IPS DF 4.7 (cell line): ENCODE measurements around the gene CNIH1.
A peak's percentile ranks its signal among the peaks of the same experiment; 100 is the strongest.
"Not testable (repeated sequence)": the region's sequence is repeated elsewhere in the genome, so short reads cannot be mapped to it uniquely, and the experiment has no call there.

ENCODE experiments used
- DNase-seq: peaks from one replicate; pipeline ENCODE4 v3.0.0-alpha.2; 2013; ENCODE audit warnings: low spot score; ENCODE audit errors: extremely low read depth

The CNIH1 gene

DNA sequence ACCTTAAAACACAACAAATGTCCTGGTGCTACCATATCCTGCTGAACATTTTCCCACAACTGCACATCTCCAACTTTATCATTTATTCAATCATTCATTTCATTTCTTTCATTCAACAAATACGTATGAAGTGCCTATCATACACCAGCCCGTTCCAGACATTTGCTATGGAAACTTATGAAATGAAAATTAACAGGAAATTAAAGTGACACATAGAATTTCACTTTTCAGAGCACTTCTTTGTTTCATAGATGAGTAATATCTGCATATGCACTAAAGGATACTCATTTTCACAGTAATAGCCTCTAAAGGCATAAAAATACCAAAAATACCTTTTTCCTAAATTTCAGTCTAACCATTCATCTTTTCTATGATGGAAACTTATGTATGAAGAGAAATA lies 12.6 kb downstream of the CNIH1 start:
- no peak for DNase-seq

DNA sequence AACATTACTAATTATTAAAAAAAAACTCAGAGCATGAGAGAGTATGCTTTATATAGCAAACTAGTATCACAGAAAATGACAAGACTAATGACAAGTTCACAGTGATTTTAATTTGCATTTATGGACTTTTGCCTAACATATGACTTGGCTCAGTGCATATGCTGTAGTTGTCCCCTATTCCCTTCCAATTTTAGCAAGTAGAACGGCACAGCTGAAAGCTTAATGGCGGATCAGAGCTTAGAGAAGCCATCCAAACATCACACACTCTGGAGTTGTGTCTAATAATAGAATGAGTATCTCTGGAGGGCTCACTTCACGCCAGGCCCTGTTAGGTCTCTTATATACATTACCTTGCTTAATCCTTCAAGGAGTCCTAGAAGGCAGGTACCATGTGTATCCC lies 13.3 kb downstream of the CNIH1 start:
- no peak for DNase-seq

DNA sequence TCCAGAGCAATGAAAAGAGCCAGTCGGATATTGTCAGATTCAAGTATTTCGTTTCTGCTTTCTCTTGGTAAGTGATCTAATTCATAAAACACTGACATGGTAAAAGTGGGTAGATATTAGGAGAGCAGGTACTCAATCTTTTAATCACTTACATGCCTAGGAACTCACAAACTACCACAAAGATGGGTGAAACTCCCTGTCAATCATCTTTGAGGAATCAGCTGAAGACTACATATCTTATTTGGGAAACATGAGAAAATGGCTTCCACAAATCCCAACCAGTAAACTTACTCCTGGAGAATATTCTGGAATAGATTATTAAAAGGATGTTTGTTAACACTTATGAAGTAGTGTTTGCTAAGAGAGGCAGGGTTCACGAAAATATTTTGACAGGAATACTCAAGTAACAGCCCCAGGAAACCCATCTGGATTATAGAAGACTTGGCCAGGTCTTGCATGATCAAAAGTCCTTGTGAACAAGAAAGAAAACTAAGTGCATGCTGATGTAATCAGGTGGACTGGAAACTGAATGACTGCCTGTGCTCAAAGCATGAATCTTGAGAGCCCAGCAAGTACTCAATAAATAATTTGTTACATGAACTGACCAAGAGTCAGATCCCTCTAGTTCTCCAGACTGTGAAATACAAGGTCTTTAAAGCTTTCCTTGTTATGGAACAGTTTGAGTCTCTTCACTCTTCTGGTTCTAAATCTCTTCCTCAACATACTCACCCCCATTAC lies 15.5 kb downstream of the CNIH1 start:
- no peak for DNase-seq

DNA sequence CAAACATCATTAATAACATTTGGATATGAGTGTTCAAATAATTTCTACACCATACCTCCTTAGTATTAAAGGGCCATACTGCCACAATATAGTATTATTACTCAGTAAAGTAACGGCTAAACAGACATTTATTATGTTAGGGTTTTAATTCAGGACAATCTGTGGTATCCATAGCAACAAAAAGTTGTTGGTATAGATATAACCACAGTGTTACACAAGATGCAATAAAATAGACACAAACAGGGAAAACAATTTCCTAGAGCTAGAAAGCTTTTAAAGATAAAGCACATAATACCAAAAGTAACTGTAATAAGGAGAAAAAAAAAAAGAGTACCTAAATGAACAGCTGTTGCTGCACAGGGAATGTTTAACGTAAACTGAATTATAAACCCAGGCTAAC lies 16.1 kb downstream of the CNIH1 start:
- DNase-seq = no peak

DNA sequence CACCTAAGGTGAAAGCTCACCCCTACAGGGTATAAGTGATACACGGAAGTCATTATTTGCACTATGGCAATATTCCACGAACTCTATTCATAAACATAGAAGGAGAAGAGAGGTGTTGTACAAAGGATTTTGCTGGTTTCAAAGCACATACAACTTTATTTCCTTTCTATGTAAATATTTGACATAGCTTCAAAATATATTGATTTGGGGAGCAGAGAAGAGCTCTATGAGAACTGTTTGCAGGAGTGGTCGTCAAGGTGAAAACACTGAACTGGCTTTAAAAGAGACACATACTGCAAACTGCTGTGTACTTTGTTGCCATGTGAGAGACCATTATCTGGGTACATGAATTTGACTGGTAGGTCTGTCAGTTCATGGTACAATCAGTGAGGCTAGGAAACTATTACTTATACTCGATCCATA lies 16.7 kb downstream of the CNIH1 start:
- no peak for DNase-seq

DNA sequence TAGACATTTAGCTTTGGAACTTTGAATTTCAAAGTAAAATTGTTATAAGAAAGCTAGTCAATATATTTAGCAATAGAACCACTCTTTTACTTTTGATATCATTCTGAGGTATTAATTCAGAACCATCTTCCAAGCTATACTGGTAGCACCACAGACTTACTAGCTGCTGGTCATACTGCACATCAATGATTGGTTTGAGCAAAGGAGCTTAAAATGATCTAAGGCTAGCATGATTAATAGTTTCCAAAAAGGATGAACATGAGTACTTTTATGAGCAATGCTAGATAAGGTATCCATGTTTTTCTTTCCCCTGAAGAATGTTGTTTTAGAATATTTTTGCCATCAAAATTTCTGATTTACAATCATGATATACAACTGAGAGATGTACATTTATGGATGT lies 17.2 kb downstream of the CNIH1 start:
- DNase-seq = no peak

DNA sequence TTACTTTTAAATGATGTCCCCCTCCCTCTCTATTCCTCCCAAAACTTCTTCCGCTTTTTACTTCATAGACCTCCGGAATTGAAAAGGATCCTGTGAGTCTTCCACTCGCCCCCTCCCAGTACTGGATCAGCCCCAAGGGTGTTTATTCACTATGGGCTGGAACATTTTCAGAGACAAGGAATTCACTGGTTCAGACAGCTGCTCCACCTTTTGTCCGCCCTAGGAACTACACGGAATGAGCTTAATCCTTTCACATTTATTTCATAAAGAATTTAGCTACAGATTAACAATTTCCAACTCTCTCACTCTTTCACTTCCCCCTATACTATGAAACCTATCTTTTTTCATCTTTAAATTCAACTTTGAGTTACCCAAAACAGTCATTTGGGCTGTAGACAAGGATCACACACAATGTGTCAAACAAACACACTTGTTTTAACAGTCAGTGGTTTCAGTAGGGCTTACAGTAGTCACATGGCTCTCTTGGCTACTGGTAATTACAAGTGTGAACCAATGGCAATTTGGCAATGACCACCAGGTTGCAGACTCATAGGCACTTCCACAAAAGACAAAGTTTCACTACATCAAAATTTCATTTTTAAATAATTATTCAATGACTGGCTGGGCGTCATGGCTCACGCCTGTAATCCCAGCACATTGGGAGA lies 20.6 kb downstream of the CNIH1 start:
- DNase-seq = no peak

DNA sequence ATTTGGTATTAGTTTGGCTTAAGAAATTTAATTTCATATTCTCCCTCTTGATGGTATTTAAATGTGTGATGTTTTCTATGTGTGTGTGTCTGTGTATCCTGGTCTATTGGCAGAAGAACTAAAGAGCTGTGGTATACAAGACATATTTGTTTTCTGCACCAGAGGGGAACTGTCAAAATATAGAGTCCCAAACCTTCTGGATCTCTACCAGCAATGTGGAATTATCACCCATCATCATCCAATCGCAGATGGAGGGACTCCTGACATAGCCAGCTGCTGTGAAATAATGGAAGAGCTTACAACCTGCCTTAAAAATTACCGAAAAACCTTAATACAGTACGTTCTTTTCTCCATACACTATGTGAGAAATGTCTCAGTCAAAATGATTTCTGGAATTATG lies 29.8 kb downstream of the CNIH1 start:
- DNase-seq = no peak

DNA sequence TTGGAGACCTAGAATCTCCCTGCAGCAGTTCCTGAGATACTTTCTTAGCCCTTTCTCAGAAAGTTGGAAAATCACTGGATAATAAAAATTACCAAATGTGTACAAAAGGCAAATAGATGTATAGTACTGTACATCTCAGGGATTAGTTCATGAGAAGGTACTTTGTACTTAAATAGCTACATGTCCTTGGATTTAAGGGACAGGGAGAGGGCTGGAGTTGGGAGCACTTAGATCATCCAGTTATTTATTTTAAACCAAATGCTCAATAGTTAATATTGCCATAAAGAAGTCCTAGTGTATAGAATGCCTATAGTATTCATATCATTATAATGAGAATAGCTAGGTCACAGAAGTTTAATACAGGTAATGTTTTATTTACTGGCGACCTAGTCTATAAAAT lies 31.0 kb downstream of the CNIH1 start:
- no peak for DNase-seq

DNA sequence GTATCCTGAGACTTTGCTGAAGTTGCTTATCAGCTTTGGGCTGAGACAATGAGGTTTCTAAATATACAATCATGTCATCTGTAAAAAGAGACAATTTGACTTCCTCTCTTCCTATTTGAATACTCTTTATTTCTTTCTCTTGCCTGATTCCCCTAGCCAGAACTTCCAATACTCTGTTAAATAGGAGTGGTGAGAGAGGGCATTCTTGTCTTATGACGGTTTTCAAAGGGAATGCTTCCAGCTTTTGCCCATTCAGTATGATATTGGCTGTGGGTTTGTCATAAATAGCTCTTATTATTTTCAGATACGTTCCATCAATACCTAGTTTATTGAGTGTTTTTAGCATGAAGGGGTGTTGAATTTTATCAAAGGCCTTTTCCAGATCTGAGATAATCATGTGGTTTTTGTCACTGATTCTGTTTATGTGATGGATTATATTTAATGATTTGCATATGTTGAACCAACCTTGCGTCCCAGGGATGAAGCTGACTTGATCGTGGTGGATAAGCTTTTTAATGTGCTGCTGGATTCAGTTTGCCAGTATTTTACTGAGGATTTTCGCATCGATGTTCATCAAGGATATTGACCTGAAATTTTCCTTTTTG lies 37.7 kb downstream of the CNIH1 start:
- DNase-seq = not testable (repeated sequence)

DNA sequence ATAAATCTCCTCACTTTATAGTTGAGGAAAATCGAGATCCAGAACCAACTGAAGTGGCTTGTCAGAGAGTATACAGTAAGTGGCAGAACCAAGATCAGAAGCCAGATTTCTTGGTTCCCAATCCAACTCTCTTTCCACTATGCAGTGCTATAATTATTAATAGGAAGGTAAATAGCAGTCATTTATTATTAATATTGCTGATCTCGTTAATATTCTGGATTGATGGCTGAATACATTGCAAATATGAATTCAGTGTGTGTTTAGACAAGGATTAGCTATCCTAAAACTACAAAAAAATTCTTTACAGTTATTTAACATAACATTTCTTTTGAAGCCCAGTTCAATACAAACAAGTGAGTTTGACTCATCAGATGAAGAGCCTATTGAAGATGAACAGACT lies 41.6 kb downstream of the CNIH1 start:
- DNase-seq = no peak

DNA sequence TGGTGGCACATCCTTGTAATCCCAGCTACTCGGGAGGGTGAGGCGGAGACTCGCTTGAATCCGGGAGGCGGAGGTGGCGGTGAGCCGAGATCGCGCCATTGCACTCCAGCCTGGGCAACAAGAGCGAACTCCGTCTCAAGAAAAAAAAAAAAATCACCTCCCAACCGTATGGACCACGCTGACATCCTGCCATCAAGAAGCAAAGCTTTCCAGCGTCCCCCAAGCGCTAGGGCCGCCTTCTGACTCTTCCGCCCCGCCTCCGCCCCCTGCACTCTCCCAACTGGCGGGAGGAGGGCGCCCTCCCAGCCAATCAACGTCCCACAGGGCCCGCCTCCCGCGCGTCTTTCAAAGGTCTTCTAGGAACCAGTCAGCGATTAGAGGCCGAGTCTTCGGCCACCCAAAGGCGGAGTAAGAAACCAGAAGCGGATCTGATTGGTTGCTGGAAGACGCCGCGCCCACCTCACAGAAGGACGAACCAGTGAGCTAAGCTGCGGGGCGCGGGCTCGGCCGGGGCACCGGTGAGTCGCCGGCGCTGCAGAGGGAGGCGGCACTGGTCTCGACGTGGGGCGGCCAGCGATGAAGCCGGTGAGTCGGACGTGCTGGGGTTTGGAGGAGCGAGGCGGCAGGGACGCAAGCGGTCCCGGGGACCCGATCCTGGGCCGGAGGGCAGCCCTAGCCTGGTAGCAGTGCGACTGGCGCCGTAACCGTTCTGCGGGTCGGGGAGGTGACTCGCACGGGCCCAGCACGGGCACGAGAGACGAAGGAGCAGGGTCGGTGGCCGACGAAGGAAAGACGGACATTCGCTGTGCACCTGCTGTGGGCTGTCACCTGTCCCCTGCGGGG lies 44.5 kb downstream of the CNIH1 start, which contains the start of gene CDKN3:
Gene CDKN3 (plus strand): TSS at position 515 of the 843 bp plus-strand sequence. CDS start 62 bp downstream, at position 577.
- peak; percentile 96 for DNase-seq

DNA sequence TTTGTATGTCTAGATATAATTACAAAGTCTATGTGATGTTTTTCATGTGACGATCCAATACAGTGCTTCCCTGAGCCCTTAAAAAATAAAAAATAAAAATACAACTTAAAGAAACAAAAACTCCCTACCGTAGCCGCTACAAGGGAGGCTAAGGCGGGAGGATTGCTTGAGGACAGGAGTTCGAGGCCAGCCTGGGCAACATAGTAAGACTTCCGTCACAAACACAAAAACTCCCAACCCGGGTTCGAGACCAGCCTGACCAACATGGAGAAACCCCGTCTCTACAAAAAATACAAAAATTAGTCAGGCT lies 45.0 kb downstream of the CNIH1 start:
- DNase-seq = no peak

DNA sequence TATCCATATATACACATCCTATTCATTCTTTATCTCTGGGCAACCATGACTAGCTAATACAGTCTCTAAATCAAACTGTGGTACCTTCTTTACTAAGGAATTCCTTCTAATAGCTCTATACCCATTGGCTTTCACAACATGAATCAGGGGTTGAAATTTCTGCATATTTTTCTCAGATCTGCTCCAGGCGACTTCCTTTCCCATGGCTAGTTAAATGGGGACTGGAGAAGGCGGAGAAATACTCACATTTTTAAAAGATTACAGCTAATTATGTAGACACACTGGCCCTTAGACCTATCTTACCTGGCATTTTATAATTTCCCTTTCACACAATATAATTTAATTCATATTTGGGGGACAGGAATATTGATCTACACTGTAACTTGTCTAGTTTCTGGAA lies 45.5 kb downstream of the CNIH1 start:
- DNase-seq = no peak

DNA sequence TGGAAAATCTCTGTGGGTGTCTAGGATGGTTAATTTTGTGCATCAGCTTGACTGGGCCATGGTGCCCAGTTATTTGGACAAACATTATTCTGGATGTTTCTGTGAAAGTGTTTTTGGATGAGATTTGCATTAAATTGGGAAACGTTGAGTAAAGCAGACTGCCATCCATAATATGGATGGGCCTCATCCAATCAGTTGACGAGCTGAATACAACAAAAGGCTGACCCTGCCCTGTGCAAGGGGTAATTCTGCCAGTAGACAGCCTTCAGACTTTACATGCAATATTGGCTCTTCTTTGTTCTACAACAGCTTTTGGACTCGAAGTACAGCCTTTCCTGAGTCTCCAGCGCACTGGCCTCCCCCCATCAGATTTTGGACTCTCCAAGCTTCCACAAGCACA lies 45.9 kb downstream of the CNIH1 start:
- DNase-seq = no peak

DNA sequence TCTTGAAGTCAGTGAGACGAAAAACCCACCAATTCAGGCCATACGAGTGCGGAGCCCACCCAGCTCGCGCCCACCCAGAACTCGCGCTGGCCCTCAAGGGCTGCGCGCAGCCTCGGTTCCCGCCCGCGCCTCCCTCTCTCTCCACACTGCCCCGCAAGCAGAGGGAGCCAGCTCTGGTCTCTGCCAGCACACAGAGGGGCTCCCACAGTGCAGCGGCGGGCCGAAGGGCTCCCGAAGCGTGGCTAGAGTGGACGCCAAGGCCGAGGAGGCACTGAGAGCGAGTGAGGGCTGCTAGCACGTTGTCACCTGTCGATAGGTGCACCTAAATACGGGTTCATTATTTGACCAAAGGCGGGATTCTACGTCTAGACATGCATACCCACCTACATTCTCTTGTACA lies 46.6 kb downstream of the CNIH1 start:
- no peak for DNase-seq

DNA sequence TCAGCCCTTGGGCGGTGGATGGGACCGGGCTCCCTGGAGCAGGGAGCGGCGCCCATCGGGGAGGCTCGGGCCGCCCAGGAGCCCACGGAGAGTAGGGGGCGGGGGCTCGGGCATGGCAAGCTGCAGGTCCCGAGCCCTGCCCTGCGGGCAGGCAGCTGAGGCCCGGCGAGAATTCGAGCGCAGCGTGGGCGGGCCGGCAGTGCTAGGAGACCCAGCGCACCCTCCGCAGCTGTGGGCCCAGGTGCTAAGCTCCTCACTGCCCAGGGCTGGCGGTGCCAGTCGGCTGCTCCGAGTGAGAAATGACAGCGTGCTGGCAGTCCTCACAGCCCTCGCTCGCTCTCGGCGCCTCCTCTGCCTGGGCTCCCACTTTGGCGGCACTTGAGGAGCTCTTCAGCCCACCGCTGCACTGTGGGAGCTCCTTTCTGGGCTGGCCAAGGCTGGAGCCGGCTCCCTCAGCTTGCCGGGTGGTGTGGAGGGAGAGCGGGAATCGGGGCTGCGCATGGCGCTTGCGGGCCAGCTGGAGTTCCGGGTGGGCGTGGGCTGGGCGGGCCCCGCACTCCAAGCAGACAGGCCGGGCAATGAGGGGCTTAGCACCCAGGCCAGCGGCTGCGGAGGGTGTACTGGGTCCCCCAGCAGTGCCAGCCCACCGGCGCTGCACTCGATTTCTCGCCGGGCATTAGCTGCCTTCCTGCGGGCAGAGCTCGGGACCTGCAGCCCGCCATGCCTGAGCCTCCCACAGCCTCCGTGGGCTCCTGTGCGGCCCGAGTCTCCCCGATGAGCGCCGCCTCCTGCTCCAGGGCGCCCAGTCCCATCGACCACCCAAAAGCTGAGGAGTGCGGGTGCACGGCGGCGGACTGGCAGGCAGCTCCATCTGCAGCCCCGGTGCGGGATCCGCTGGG lies 47.9 kb downstream of the CNIH1 start:
- not testable (repeated sequence) for DNase-seq

DNA sequence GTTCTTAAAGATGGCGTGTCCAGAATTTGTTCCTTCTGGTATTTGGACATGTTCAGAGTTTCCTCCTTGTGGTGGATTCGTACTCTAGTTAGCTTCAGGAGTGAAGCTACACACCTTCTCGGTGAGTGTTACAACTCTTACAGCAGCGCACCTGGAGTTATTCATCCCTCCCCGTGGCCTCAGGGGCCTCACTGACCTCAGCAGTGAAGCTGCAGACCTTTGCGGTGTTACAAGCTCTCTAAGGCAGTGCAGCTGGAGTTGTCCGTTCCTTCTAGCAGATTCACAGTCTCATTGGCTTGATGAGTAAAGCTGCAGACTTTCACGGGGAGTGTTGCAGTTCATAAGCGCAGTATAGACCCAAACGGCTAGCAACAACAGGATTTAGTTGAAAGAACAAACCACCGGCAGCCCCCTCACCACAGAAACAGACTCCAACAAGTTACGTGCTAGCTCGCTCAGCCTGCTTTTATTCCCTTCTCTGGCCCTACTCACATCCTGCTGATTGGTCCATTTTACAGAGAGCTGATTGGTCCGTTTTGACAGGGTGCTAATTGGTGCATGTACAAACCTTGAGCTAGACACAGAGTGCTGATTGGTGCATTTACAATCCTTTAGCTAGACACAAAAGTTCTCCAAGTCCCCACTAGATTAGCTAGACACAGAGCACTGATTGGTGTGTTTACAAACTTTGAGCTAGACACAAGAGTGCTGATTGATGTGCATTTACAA lies 48.9 kb downstream of the CNIH1 start:
- DNase-seq = no peak

DNA sequence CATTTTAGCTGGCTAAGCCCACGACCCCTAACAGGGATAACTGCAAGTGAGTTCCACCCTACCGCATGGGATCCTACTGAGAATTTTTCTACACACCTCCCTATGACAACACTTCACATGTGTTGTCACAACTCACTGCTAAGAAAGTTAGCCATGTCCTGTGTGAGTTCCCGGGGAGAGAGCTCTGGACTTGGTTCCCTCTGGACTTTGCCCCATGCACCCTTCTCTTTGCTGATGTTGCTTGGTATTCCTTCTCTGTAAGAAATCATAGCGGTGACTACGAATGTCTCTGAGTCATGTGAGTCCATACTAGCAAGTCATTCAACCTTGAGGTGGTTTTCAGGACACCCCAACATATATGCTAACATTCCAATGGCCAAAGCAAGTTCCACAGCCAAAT lies 53.8 kb downstream of the CNIH1 start:
- no peak for DNase-seq

DNA sequence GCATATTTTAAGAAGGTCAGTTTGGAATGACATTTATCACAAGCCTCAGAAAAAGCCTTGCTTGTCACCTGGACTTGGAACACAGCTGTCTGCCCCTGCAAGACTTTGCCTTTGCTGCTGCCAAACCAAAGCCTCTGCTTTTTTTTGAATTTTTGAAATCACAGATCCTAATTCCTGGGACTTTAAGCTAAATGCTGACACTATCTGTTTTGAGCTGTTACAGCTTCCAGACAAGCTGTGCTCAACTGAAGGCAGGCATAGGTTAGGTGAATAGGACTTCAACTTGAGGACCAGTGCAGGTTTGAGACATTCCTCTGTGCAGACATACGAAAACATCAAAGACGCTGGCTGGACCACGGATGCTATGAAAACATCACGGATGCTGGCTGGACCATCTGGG lies 55.6 kb downstream of the CNIH1 start:
- DNase-seq = no peak
